ENCODE data around the gene MSLN. TPM values are rescaled to one million over a fixed set of nuclear protein-coding genes. Genes with fewer than 3 reads are reported as not detected.

Gene MSLN
- total RNA-seq, 2 experiments from 2014 or later, result not detected

GRCh38 chr16:802461-802860 lies 41.9 kb downstream of the MSLN start:
- CTCF ChIA-PET, result interaction anchor here (1.2 kb wide), 1 partner anchor 82 kb away, joined by 3 read pairs; no protein-coding TSS in a partner anchor
- POLR2A ChIA-PET, result no interaction called here

GRCh38 chr16:802914-803753 lies 42.6 kb downstream of the MSLN start:
- CTCF ChIA-PET, result interaction anchor here (0.8 to 1.2 kb wide), 3 partner anchors 15 to 91 kb away, joined by 3 read pairs; partner anchors contain the start of genes CHTF18 and RPUSD1
- POLR2A ChIA-PET, result interaction anchor here (0.6 to 1.1 kb wide), 3 partner anchors 78 to 178 kb away, joined by 3 read pairs; no protein-coding TSS in a partner anchor

GRCh38 chr16:803754-804080 lies 43.2 kb downstream of the MSLN start:
- ChIA-PET CTCF (interaction anchor here (0.7 to 1.2 kb wide), 4 partner anchors 15 to 254 kb away, joined by 3 read pairs; partner anchors contain the start of genes CHTF18 and RPUSD1), POLR2A (interaction anchor here (0.6 to 1.1 kb wide), 2 partner anchors 78 to 122 kb away, joined by 3 read pairs; no protein-coding TSS in a partner anchor)

- CTCF ChIA-PET, result interaction anchor here (0.7 to 1.2 kb wide), 4 partner anchors 16 to 253 kb away, joined by 3 read pairs; partner anchors contain the start of genes CHTF18 and RPUSD1
- POLR2A ChIA-PET, result interaction anchor here (1.1 kb wide), 1 partner anchor 79 kb away, joined by 3 read pairs; no protein-coding TSS in a partner anchor
These were observed 43.9 kb downstream of the MSLN start for GRCh38 chr16:804193-805048.

- POLR2A ChIA-PET, result no interaction called here
- CTCF ChIA-PET, result interaction anchor here (1.2 kb wide), 1 partner anchor 17 kb away, joined by 3 read pairs; the partner anchor contains the start of genes CHTF18 and RPUSD1
These were observed 44.9 kb downstream of the MSLN start for GRCh38 chr16:805474-805873.

- ChIA-PET CTCF (interaction anchor here (0.6 to 0.9 kb wide), 2 partner anchors 21 to 131 kb away, joined by 3 to 4 read pairs; no protein-coding TSS in a partner anchor), POLR2A (interaction anchor here (0.6 kb wide), 1 partner anchor 9 kb away, joined by 3 read pairs; no protein-coding TSS in a partner anchor)
These were observed 47.0 kb downstream of the MSLN start for GRCh38 chr16:807347-808084.

GRCh38 chr16:808085-808386 lies 47.5 kb downstream of the MSLN start:
- POLR2A ChIA-PET, result no interaction called here
- CTCF ChIA-PET, result no interaction called here

- ChIA-PET CTCF (interaction anchor here (1.5 kb wide), 1 partner anchor 244 kb away, joined by 11 read pairs; no protein-coding TSS in a partner anchor), POLR2A (no interaction called here)
These were observed 52.8 kb downstream of the MSLN start for GRCh38 chr16:813204-813915.

- ChIA-PET CTCF (no interaction called here), POLR2A (no interaction called here)
These were observed 53.4 kb downstream of the MSLN start for GRCh38 chr16:813916-814412.

- POLR2A ChIA-PET, result no interaction called here
- CTCF ChIA-PET, result no interaction called here
These were observed 54.4 kb downstream of the MSLN start for GRCh38 chr16:814974-815373.

GRCh38 chr16:815861-816260 lies 55.3 kb downstream of the MSLN start:
- ChIA-PET CTCF (no interaction called here), POLR2A (no interaction called here)

- POLR2A ChIA-PET, result no interaction called here
- CTCF ChIA-PET, result no interaction called here
These were observed 56.7 kb downstream of the MSLN start for GRCh38 chr16:817001-817906.

GRCh38 chr16:818132-818531 lies 57.6 kb downstream of the MSLN start:
- POLR2A ChIA-PET, result no interaction called here
- CTCF ChIA-PET, result no interaction called here

Other genes with a start within 250 kb of the MSLN start
- gene CAPN15, start 233.0 kb upstream of the MSLN start, total RNA-seq, result 100 to 1,000 TPM; 107 to 108 TPM
- gene PRR35, start 200.3 kb upstream of the MSLN start, total RNA-seq, result not detected
- under 1 TPM; 0.25 to 0.27 TPM for gene NHLRC4, start 193.7 kb upstream of the MSLN start, total RNA-seq
- gene PIGQ, start 190.8 kb upstream of the MSLN start, total RNA-seq, result 10 to 100 TPM; 46.7 to 50.8 TPM
- 10 to 100 TPM in 1 of 2 experiments, 1 to 10 TPM in 1; 8.9 to 11.1 TPM for gene RAB40C, start 170.7 kb upstream of the MSLN start, total RNA-seq
- under 1 TPM; 0.15 to 0.19 TPM for gene WFIKKN1, start 129.7 kb upstream of the MSLN start, total RNA-seq
- gene METTL26, start 124.4 kb upstream of the MSLN start, total RNA-seq, result 100 to 1,000 TPM; 136 to 137 TPM
- 10 to 100 TPM; 63.5 to 73.0 TPM for gene MCRIP2, start 118.9 kb upstream of the MSLN start, total RNA-seq
- 10 to 100 TPM; 87.3 to 89.6 TPM for gene WDR90, start 111.4 kb upstream of the MSLN start, total RNA-seq
- 100 to 1,000 TPM; 136 to 147 TPM for gene RHOT2, start 92.6 kb upstream of the MSLN start, total RNA-seq
- gene RHBDL1, start 85.1 kb upstream of the MSLN start, total RNA-seq, result under 1 TPM; 0.48 to 0.63 TPM
- 100 to 1,000 TPM; 100 to 106 TPM for gene STUB1, start 80.3 kb upstream of the MSLN start, total RNA-seq
- 10 to 100 TPM; 48.7 to 49.3 TPM for gene JMJD8, start 76.4 kb upstream of the MSLN start, total RNA-seq
- 10 to 100 TPM; 22.0 to 23.6 TPM for gene WDR24, start 70.3 kb upstream of the MSLN start, total RNA-seq
- 1 to 10 TPM; 4.1 to 5.7 TPM for gene FBXL16, start 54.9 kb upstream of the MSLN start, total RNA-seq
- 10 to 100 TPM; 35.3 to 37.7 TPM for gene METRN, start 45.6 kb upstream of the MSLN start, total RNA-seq
- gene ANTKMT, start 39.6 kb upstream of the MSLN start, total RNA-seq, result 10 to 100 TPM; 69.1 to 69.9 TPM
- 1 to 10 TPM; 8.6 TPM for gene CCDC78, start 34.3 kb upstream of the MSLN start, total RNA-seq
- 10 to 100 TPM; 29.0 to 31.5 TPM for gene HAGHL, start 33.6 kb upstream of the MSLN start, total RNA-seq
- 10 to 100 TPM; 33.4 to 34.5 TPM for gene CIAO3, start 19.7 kb upstream of the MSLN start, total RNA-seq
- gene RPUSD1, start 27.6 kb downstream of the MSLN start, total RNA-seq, result 10 to 100 TPM; 40.6 to 44.4 TPM
- gene CHTF18, start 27.9 kb downstream of the MSLN start, total RNA-seq, result 100 to 1,000 TPM; 122 to 128 TPM
- not detected for gene GNG13, start 40.0 kb downstream of the MSLN start, total RNA-seq
- 1 to 10 TPM; 7.7 to 7.8 TPM for gene LMF1, start 210.2 kb downstream of the MSLN start, total RNA-seq
- under 1 TPM; 0.61 to 0.63 TPM for gene SOX8, start 221.0 kb downstream of the MSLN start, total RNA-seq